Aortic smooth muscle cell (primary cell): Measurements from ENCODE around the gene CRAT. TPM values are rescaled to one million over a fixed set of nuclear protein-coding genes. Genes with fewer than 3 reads are reported as not detected.

ENCODE experiments used
- total RNA-seq: library from RNA; depleted of rRNA; stranded (reverse); fragments of >200 nt; gene quantifications from 2 replicates; pipeline ENCODE4 v1.2.3, GENCODE V29; 2014

CRAT gene
- 45.2 and 46.9 TPM in 2 replicates for total RNA-seq

GRCh38 chr9:129110740-129111527 lies at the start of gene CRAT, which contains the start of gene PTPA:
Gene CRAT, minus strand, starts transcription at chr9:129110793. Its CDS starts 284 bp downstream, at chr9:129110509.
Gene PTPA, plus strand, starts transcription at chr9:129111415. Its CDS starts 186 bp downstream, at chr9:129111601.

GRCh38 chr9:129080601-129081387 lies 29.8 kb downstream of the CRAT start, which contains the start of gene DOLPP1:
Gene DOLPP1, plus strand, starts transcription at chr9:129081111. Its CDS starts 21 bp downstream, at chr9:129081132.

Other genes starting within 250 kb of the CRAT start
- gene KYAT1, start 228.8 kb downstream of the CRAT start, total RNA-seq = 7.6 and 10.3 TPM in 2 replicates
- 64.7 and 65.5 TPM in 2 replicates for gene LRRC8A, start 228.7 kb downstream of the CRAT start, total RNA-seq
- gene PHYHD1, start 189.8 kb downstream of the CRAT start, total RNA-seq = 5.7 and 9.8 TPM in 2 replicates
- gene DOLK, start 163.2 kb downstream of the CRAT start, total RNA-seq = 28.4 and 30.3 TPM in 2 replicates
- 28.2 and 44.8 TPM in 2 replicates for gene NUP188, start 163.1 kb downstream of the CRAT start, total RNA-seq
- 33.4 and 38.2 TPM in 2 replicates for gene SH3GLB2, start 82.5 kb downstream of the CRAT start, total RNA-seq
- gene MIGA2, start 74.2 kb downstream of the CRAT start, total RNA-seq = 20.1 and 22.7 TPM in 2 replicates
- 8.6 and 8.7 TPM in 2 replicates for gene DOLPP1, start 29.7 kb downstream of the CRAT start, total RNA-seq
- gene PTPA, start 622 bp upstream of the CRAT start, total RNA-seq = 173 and 176 TPM in 2 replicates
- 93.6 and 93.7 TPM in 2 replicates for gene IER5L, start 67.5 kb upstream of the CRAT start, total RNA-seq